ENCODE measurements around the gene COLEC12.

The COLEC12 gene

GRCh38 chr18:434410-434809, 66.1 kb downstream of the COLEC12 start:
- DNase-seq: no peak

GRCh38 chr18:433960-434359, 66.5 kb downstream of the COLEC12 start:
- DNase-seq: no peak

- DNase-seq: no peak
Observed at GRCh38 chr18:433298-433697, 67.2 kb downstream of the COLEC12 start.

- DNase-seq: no peak
Observed at GRCh38 chr18:432791-433190, 67.7 kb downstream of the COLEC12 start.

GRCh38 chr18:429030-429429, 71.5 kb downstream of the COLEC12 start:
- DNase-seq: no peak

- DNase-seq: no peak
Observed at GRCh38 chr18:427005-427404, 73.5 kb downstream of the COLEC12 start.

- no peak for DNase-seq
Observed at GRCh38 chr18:425106-425745, 75.3 kb downstream of the COLEC12 start.

- no peak for DNase-seq
Observed at GRCh38 chr18:424668-425067, 75.8 kb downstream of the COLEC12 start.

- no peak for DNase-seq
Observed at GRCh38 chr18:424071-424661, 76.3 kb downstream of the COLEC12 start.

GRCh38 chr18:422966-423365, 77.5 kb downstream of the COLEC12 start:
- DNase-seq: no peak

- DNase-seq: no peak
Observed at GRCh38 chr18:421247-422155, 79.0 kb downstream of the COLEC12 start.

- no peak for DNase-seq
Observed at GRCh38 chr18:420661-421246, 79.7 kb downstream of the COLEC12 start.

GRCh38 chr18:419541-420175, 80.8 kb downstream of the COLEC12 start:
- DNase-seq: no peak

- DNase-seq: no peak
Observed at GRCh38 chr18:417495-417894, 83.0 kb downstream of the COLEC12 start.

- no peak for DNase-seq
Observed at GRCh38 chr18:416930-417329, 83.6 kb downstream of the COLEC12 start.

GRCh38 chr18:415617-416612, 84.6 kb downstream of the COLEC12 start:
- no peak for DNase-seq

- DNase-seq: no peak
Observed at GRCh38 chr18:415047-415446, 85.5 kb downstream of the COLEC12 start.

- no peak for DNase-seq
Observed at GRCh38 chr18:413233-413632, 87.3 kb downstream of the COLEC12 start.

- no peak for DNase-seq
Observed at GRCh38 chr18:410047-410455, 90.5 kb downstream of the COLEC12 start.

GRCh38 chr18:408367-408766, 92.1 kb downstream of the COLEC12 start:
- DNase-seq: no peak

- DNase-seq: no peak
Observed at GRCh38 chr18:407626-408224, 92.8 kb downstream of the COLEC12 start.
